Mucosa of descending colon (tissue), 3 donors: ENCODE results near the gene CEP68. TPM values are rescaled to one million over a fixed set of nuclear protein-coding genes. Genes with fewer than 3 reads are reported as not detected.

Experiments used
- ATAC-seq: fragments of 200-7000 bp; cut with Tn5 transposase; one replicate; pipeline ENCODE4 v1.9.1; 2020; ENCODE audit warnings: mild to moderate bottlenecking, moderate library complexity
- DNase-seq, 3 donors: peaks; one replicate each; pipeline ENCODE4 v3.0.0-alpha.2; 2020
- H3K36me3 ChIP-seq: fragments of 200-600 bp; one replicate; pipeline ENCODE4 v1.8.0; 2021; ENCODE audit warnings: low read depth, mild to moderate bottlenecking
- H3K4me1 ChIP-seq: fragments of 200-600 bp; one replicate; pipeline ENCODE4 v1.8.0; 2021; ENCODE audit warnings: low read depth, mild to moderate bottlenecking
- H3K4me3 ChIP-seq: fragments of 200-600 bp; one replicate; pipeline ENCODE4 v1.8.0; 2021; ENCODE audit warnings: mild to moderate bottlenecking
- H3K9me3 ChIP-seq: fragments of 200-600 bp; one replicate; pipeline ENCODE4 v1.8.0; 2021; ENCODE audit warnings: mild to moderate bottlenecking
- intact Hi-C, 2 donors: fragments of 100-400 bp; cut with DNase I in 1 of 2; cut with micrococcal nuclease in 1 of 2; formaldehyde crosslinking; loops; one replicate each; pipeline versions ENCODE4 v1.11.0 to v1.11.1; 2022; cut with DNase I, micrococcal nuclease
- total RNA-seq, 3 donors: library from RNA; stranded (reverse); fragmentation: NEBNext Ultra II Directional in 2 of 3; extraction: Animal tissue kit (Norgen Biotek cat#: 25700) in 2 of 3; gene quantifications; one replicate each; pipeline versions ENCODE4 v1.2.1 to v1.2.4, GENCODE V29; 2021 to 2023
- TF ChIP-seq, protein P1 (sequence below): fragments of 200-600 bp; IDR thresholded peaks from one replicate; pipeline ENCODE4 v1.8.0; 2022; ENCODE audit warnings: antibody characterized with exemption, mild to moderate bottlenecking
- donor health status: DM: no; HTN: no; CAD: no; lungs with moderate emphysema.
- donor health status: DM: no; HTN: no; CAD: no.
- donor health status: DM: no; HTN: yes; CAD: no.

Gene CEP68
- total RNA-seq, 3 donors from 2014 or later, result 8.9 to 30.9 (median 13.2) TPM

DNA sequence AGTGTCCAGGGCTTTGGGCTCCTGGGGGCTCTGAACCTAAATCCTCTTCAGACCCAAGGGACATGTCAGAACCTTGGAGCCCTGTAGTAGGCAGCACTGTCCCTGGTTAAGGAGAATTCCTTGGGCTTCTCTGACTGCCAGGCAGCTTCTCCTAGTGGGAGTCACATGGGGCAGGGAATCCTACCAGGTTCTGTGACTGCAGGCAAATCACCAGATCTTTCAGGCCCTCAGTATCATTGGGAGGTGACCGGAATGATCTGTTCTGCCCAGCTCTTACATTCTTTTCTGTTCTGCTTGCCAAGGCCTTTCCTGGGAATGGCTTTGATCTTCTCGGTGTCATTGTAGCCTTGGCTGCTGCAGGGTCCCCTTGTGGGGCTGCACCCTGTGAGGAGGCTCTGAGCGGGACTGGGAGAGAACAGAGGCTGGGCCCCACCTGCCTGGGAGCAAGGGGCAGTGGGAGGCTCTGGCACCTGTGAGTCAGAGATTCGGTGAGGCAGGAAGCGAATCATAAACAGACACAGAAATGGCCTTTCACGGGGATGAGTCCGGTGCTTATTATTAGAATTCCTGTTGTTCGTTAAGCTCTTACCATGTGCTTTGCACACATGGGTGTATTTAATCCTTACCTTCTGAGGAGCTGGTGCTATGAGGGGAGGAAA, 14.1 kb downstream of the CEP68 start:
- Histone ChIP-seq H3K36me3 (no peaks in the 10 kb centered on the region), H3K4me1 (peaks cover 8% of the 10 kb centered on the region), H3K4me3 (no peak overlapping the region), H3K9me3 (no peaks in the 10 kb centered on the region)
- peak in 1 of 3 donors; percentile 59 for DNase-seq
- ATAC-seq, result peak; percentile 86
- intact Hi-C loops, result loop anchor here in 1 of 2 donors (10.0 kb wide), 1 partner anchor 114 kb away; no protein-coding TSS in a partner anchor
- TF ChIP-seq, protein P1, sequence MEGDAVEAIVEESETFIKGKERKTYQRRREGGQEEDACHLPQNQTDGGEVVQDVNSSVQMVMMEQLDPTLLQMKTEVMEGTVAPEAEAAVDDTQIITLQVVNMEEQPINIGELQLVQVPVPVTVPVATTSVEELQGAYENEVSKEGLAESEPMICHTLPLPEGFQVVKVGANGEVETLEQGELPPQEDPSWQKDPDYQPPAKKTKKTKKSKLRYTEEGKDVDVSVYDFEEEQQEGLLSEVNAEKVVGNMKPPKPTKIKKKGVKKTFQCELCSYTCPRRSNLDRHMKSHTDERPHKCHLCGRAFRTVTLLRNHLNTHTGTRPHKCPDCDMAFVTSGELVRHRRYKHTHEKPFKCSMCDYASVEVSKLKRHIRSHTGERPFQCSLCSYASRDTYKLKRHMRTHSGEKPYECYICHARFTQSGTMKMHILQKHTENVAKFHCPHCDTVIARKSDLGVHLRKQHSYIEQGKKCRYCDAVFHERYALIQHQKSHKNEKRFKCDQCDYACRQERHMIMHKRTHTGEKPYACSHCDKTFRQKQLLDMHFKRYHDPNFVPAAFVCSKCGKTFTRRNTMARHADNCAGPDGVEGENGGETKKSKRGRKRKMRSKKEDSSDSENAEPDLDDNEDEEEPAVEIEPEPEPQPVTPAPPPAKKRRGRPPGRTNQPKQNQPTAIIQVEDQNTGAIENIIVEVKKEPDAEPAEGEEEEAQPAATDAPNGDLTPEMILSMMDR, result no peak

DNA sequence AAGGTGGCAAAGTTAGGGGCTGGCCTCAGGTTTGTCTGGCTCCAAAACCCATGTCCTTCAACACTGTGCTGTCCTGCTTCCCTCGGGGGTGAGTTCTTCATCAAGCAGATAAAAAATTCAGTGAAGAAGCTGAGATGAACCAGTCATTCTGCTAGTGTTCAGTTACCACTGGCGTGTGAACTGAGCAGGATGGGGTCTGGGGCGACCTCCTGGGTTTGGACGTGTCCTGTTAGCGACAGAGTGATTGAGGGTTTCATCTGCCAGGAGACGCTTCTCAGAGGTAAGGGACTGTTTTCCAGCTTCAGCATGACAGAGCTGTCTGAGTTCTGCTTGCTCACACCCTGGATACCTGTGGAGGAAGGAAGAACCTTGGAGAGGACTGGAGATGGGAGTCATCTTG, 14.6 kb downstream of the CEP68 start:
- TF ChIP-seq, protein P1, result no peak
- Histone ChIP-seq H3K9me3 (no peaks in the 10 kb centered on the region), H3K4me1 (peaks cover 12% of the 10 kb centered on the region), H3K4me3 (no peak overlapping the region), H3K36me3 (no peaks in the 10 kb centered on the region)
- intact Hi-C loops, result loop anchor here in 1 of 2 donors (10.0 kb wide), 1 partner anchor 114 kb away; no protein-coding TSS in a partner anchor
- DNase-seq (no peak), ATAC-seq (no peak)

DNA sequence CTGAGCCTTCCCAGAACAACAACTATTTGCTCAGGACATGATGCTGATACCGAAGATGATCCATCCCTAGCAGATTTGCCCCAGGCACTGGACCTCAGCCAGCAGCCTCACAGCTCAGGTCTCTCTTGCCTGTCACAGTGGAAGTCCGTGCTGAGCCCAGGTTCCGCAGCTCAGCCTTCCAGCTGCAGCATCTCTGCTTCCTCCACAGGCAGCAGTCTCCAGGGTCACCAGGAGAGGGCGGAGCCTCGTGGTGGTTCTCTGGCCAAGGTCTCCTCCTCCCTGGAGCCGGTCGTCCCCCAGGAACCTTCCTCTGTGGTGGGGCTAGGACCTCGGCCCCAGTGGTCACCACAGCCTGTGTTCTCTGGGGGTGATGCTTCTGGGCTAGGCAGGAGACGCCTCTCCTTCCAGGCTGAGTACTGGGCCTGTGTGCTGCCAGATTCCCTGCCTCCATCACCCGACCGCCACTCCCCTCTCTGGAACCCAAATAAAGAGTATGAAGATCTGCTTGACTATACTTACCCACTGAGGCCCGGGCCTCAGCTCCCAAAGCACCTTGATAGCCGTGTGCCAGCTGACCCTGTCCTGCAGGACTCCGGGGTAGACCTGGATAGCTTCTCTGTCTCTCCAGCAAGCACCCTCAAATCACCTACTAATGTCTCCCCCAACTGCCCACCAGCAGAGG, 15.4 kb downstream of the CEP68 start:
- Histone ChIP-seq H3K9me3 (no peaks in the 10 kb centered on the region), H3K4me1 (peaks cover 20% of the 10 kb centered on the region), H3K4me3 (no peak overlapping the region), H3K36me3 (no peaks in the 10 kb centered on the region)
- intact Hi-C loops, result loop anchor here in 1 of 2 donors (10.0 kb wide), 1 partner anchor 113 kb away; no protein-coding TSS in a partner anchor
- TF ChIP-seq, protein P1, result no peak
- ATAC-seq (no peak), DNase-seq (no peak)

DNA sequence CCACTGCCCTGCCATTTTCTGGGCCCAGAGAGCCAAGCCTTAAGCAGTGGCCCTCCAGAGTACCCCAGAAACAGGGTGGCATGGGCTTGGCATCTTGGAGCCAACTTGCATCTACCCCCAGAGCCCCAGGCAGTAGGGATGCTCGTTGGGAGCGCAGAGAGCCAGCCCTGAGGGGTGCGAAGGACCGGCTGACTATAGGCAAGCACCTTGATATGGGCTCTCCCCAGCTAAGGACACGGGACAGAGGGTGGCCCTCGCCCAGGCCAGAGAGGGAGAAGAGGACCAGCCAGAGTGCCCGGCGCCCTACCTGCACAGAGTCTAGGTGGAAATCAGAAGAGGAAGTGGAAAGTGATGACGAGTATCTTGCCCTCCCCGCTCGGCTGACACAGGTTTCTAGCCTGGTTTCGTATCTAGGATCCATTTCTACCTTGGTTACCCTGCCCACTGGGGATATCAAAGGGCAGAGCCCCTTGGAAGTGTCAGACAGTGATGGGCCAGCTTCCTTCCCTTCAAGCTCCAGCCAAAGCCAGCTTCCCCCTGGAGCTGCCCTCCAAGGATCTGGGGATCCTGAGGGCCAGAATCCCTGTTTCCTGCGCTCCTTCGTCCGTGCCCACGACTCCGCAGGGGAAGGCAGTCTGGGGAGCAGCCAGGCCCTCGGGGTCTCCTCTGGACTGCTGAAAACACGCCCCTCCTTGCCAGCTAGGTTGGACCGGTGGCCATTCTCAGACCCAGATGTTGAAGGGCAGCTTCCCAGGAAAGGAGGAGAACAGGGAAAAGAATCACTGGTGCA, 16.2 kb downstream of the CEP68 start:
- no peaks in the 10 kb centered on the region for H3K9me3 ChIP-seq
- H3K4me1 ChIP-seq, result peaks cover 26% of the 10 kb centered on the region
- intact Hi-C loops, result loop anchor here in 1 of 2 donors (10.0 kb wide), 1 partner anchor 112 kb away; no protein-coding TSS in a partner anchor
- ATAC-seq (no peak), DNase-seq (no peak)
- no peaks in the 10 kb centered on the region for H3K36me3 ChIP-seq
- TF ChIP-seq, protein P1, result no peak
- no peak overlapping the region for H3K4me3 ChIP-seq

DNA sequence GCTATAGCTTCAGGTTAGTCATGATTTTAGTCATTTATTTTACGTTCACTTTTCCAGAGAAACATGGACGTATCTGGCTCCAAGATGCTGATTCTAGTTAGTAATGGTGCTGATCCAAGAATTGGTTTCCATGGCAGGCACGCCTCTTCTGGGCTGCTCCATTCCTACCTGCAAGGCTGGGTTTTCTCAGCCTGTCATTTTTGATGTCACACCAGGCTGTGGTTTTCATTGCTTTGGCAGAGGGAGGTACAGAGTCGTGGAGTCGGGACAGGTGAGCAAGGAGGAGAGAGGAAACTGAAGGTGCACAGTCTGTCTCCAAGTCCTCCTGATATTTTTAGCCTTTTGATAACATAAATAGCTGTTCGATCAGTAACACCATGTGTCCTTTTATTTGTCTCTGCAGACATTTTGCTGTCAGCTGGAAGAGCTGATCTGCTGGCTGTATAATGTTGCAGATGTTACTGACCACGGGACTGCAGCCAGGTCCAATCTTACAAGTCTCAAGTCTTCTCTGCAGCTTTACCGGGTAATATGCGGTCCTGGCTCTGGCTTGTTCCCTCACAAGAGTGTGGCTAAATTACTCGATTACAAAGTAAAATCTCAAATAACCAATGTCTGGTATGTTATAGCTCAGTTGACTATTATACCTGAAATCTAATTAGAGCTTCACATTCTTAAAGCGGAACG, 17.8 kb downstream of the CEP68 start:
- Histone ChIP-seq H3K9me3 (no peaks in the 10 kb centered on the region), H3K4me1 (peaks cover 28% of the 10 kb centered on the region), H3K36me3 (no peaks in the 10 kb centered on the region), H3K4me3 (no peak overlapping the region)
- TF ChIP-seq, protein P1, result no peak
- intact Hi-C loops, result loop anchor here in 1 of 2 donors (10.0 kb wide), 1 partner anchor 111 kb away; no protein-coding TSS in a partner anchor
- ATAC-seq (no peak), DNase-seq (no peak)
